WTC11 (cell line): ENCODE results near the gene NFU1. TPM values are rescaled to one million over a fixed set of nuclear protein-coding genes. Genes with fewer than 3 reads are reported as not detected.
A peak's percentile ranks its signal among the peaks of the same experiment; 100 is the strongest.
"Not testable (repeated sequence)": the region's sequence is repeated elsewhere in the genome, so short reads cannot be mapped to it uniquely, and the experiment has no call there.

ENCODE experiments used
- ATAC-seq: fragments of 200-7000 bp; cut with Tn5 transposase; 2 replicates; pipeline ENCODE4 v1.10.0; 2021; ENCODE audit warnings: mild to moderate bottlenecking, moderate library complexity
- CTCF ChIA-PET: fragments of 300-600 bp; sonication (Branson Sonifier 250); formaldehyde crosslinking; loops from one replicate; lab custom pipeline; 2021; ENCODE audit warnings: antibody characterized with exemption; lab: Charles Lee
- POLR2A ChIA-PET: fragments of 350-600 bp; sonication (Branson Sonifier 250); formaldehyde crosslinking; loops from one replicate; lab custom pipeline; 2021; ENCODE audit warnings: antibody characterized with exemption; lab: Charles Lee
- DNase-seq: peaks from one replicate; pipeline ENCODE4 v3.0.0; 2021; ENCODE audit warnings: low spot score
- H3K27ac Mint-ChIP-seq: 2 replicates; pipeline ENCODE4 v1.8.0; 2021; ENCODE audit warnings: mixed read lengths
- H3K27me3 Mint-ChIP-seq: 2 replicates; pipeline ENCODE4 v1.8.0; 2021; ENCODE audit warnings: low read depth, mild to moderate bottlenecking, moderate library complexity, mixed read lengths
- H3K36me3 Mint-ChIP-seq: 2 replicates; pipeline ENCODE4 v1.8.0; 2021; ENCODE audit warnings: mixed read lengths
- H3K4me1 Mint-ChIP-seq: 2 replicates; pipeline ENCODE4 v1.8.0; 2022; ENCODE audit warnings: mixed read lengths
- H3K4me3 Mint-ChIP-seq: 2 replicates; pipeline ENCODE4 v1.8.0; 2021; ENCODE audit warnings: mild to moderate bottlenecking, moderate library complexity, mixed read lengths
- H3K9me3 Mint-ChIP-seq: 2 replicates; pipeline ENCODE4 v1.8.0; 2021; ENCODE audit warnings: mixed read lengths
- CREM ChIP-seq: sonication (generic); formaldehyde crosslinking; IDR thresholded peaks from 2 replicates; pipeline ENCODE4 v1.8.1; 2022; ENCODE audit warnings: mild to moderate bottlenecking, missing genetic modification reagents, moderate library complexity
- ELF4 ChIP-seq: sonication (generic); formaldehyde crosslinking; IDR thresholded peaks from 2 replicates; pipeline ENCODE4 v1.8.1; 2022; ENCODE audit warnings: low read depth, mild to moderate bottlenecking, moderate library complexity, missing genetic modification reagents
- EMX1 ChIP-seq: fragments of 250-450 bp; sonication (Bioruptor Pico); IDR thresholded peaks from 2 replicates; pipeline ENCODE4 v1.8.0; 2021; ENCODE audit warnings: mild to moderate bottlenecking
- KAT7 ChIP-seq: sonication (generic); formaldehyde crosslinking; IDR thresholded peaks from 2 replicates; pipeline ENCODE4 v1.8.1; 2023; ENCODE audit warnings: missing genetic modification reagents, mild to moderate bottlenecking, borderline replicate concordance
- MYBL2 ChIP-seq: sonication (generic); formaldehyde crosslinking; IDR thresholded peaks from 2 replicates; pipeline ENCODE4 v1.8.1; 2023; ENCODE audit warnings: mild to moderate bottlenecking, moderate library complexity, missing genetic modification reagents
- SMAD3 ChIP-seq: sonication (generic); formaldehyde crosslinking; IDR thresholded peaks from 2 replicates; pipeline ENCODE4 v1.8.0; 2022; ENCODE audit warnings: missing genetic modification reagents, mild to moderate bottlenecking, borderline replicate concordance
- TCF7 ChIP-seq: sonication (generic); formaldehyde crosslinking; IDR thresholded peaks from 2 replicates; pipeline ENCODE4 v1.8.0; 2022; ENCODE audit warnings: mild to moderate bottlenecking, low read depth, missing genetic modification reagents, moderate library complexity
- TEAD1 ChIP-seq: sonication (generic); formaldehyde crosslinking; IDR thresholded peaks from 2 replicates; pipeline ENCODE4 v1.8.0; 2022; ENCODE audit warnings: mild to moderate bottlenecking, missing genetic modification reagents
- ZNF121 ChIP-seq: sonication (generic); formaldehyde crosslinking; IDR thresholded peaks from 2 replicates; pipeline ENCODE4 v1.8.0; 2023; ENCODE audit warnings: missing genetic modification reagents
- total RNA-seq: library from RNA; stranded (reverse); gene quantifications from 3 replicates; pipeline ENCODE4 v1.2.3, GENCODE V29; 2021
- TF ChIP-seq, protein P1 (sequence below): sonication (generic); formaldehyde crosslinking; IDR thresholded peaks from 2 replicates; pipeline ENCODE4 v1.8.1; 2023; ENCODE audit warnings: mild to moderate bottlenecking, missing genetic modification reagents, moderate library complexity
- TF ChIP-seq, protein P2 (sequence below): sonication (generic); formaldehyde crosslinking; IDR thresholded peaks from 2 replicates; pipeline ENCODE4 v1.8.0; 2022; ENCODE audit warnings: mild to moderate bottlenecking, missing genetic modification reagents
- TF ChIP-seq, protein P3 (sequence below): sonication (generic); formaldehyde crosslinking; IDR thresholded peaks from 2 replicates; pipeline ENCODE4 v1.8.1; 2022; ENCODE audit warnings: low read depth, mild to moderate bottlenecking, moderate library complexity, missing genetic modification reagents, borderline replicate concordance
- TF ChIP-seq, protein P4 (sequence below): fragments of 250-450 bp; sonication (Bioruptor Pico); IDR thresholded peaks from 2 replicates; pipeline ENCODE4 v1.9.0; 2021; ENCODE audit warnings: mild to moderate bottlenecking

NFU1 gene
- total RNA-seq, 1 experiment from 2014 or later: 39.3 TPM

DNA sequence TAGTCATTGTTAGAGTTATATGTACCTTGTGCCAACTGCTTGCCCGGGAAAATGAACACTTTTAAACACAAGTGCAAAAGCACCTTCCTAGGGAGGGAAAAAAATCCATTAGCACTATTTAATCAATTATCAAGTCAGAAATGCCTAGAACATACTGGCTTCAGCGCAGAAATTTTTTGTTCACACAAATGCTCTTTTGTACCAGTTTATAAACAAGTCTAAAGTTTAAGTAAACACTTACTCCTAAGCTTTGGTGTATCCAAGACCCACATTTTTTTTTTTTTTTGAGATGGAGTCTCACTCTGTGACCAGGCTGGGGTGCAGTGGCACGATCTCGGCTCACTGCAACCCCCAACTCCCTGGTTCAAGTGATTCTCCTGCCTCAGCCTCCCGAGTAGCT is 80.8 kb downstream of the NFU1 start (continued):
- no peak for TF ChIP-seq TEAD1 (CRISPR knock-in tag)
- TF ChIP-seq, protein P1, sequence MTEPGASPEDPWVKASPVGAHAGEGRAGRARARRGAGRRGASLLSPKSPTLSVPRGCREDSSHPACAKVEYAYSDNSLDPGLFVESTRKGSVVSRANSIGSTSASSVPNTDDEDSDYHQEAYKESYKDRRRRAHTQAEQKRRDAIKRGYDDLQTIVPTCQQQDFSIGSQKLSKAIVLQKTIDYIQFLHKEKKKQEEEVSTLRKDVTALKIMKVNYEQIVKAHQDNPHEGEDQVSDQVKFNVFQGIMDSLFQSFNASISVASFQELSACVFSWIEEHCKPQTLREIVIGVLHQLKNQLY (CRISPR knock-in tag): no peak
- TF ChIP-seq, all 79 proteins: peak for 0

DNA sequence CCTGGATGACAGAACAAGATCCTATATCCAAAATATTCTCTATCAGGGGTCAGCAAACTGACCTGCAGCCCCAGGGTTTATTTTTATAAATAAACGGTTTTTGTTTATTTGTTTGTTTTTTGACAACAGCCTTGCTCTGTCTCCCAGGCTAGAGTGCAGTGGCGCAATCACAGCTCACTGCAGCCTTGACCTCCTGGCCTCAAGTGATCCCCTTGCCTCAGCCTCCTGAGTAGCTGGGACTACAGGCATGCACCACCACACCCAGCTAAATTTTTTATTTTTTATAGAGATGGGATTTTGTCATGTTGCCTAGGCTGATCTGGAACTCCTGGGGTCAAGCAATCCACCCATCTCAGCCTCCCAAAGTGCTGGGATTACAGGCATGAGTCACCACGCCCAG is 82.3 kb downstream of the NFU1 start:
- H3K9me3 Mint-ChIP-seq, H3K4me3 Mint-ChIP-seq, H3K27ac Mint-ChIP-seq, POLR2A ChIA-PET, CTCF ChIA-PET, DNase-seq, ATAC-seq, H3K27me3 Mint-ChIP-seq: not testable (repeated sequence)
- Mint-ChIP-seq H3K36me3 (peaks cover 53% of the 10 kb centered on the region), H3K4me1 (peaks cover 27% of the 10 kb centered on the region)

DNA sequence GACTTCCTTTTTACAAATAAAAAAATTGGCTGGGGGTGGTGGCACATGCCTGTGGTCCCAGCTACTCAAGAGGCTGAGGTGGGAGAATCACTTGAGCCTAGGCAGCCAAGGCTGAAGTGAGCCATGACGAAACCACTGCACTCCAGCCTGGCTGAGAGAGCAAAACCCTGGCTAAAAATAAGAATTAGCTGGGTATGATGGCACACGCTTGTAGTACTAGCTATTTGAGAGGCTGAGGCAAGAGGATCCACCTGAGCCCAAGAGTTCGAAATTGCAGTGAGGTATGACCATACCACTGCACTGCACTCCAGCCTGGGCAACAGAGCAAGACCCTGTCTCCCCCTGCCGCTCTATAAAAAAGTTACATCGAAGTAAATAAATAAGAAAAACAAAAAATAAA is 83.9 kb downstream of the NFU1 start:
- no peak for DNase-seq
- CTCF ChIA-PET: no interaction called here
- H3K36me3 Mint-ChIP-seq: peaks cover 62% of the 10 kb centered on the region
- POLR2A ChIA-PET: no interaction called here
- no peaks in the 10 kb centered on the region for H3K9me3 Mint-ChIP-seq
- no peak for ATAC-seq
- no peak overlapping the region for H3K4me3 Mint-ChIP-seq
- peak; percentile 67; the same call in 1 of the 2 replicates for TF ChIP-seq ZNF121 (CRISPR knock-in tag)
- TF ChIP-seq, protein P2, sequence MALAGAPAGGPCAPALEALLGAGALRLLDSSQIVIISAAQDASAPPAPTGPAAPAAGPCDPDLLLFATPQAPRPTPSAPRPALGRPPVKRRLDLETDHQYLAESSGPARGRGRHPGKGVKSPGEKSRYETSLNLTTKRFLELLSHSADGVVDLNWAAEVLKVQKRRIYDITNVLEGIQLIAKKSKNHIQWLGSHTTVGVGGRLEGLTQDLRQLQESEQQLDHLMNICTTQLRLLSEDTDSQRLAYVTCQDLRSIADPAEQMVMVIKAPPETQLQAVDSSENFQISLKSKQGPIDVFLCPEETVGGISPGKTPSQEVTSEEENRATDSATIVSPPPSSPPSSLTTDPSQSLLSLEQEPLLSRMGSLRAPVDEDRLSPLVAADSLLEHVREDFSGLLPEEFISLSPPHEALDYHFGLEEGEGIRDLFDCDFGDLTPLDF (CRISPR knock-in tag): no peak
- TF ChIP-seq, all 79 proteins: peak for 1
- Mint-ChIP-seq H3K27ac (no peak overlapping the region), H3K27me3 (no peaks in the 10 kb centered on the region), H3K4me1 (peaks cover 12% of the 10 kb centered on the region)

DNA sequence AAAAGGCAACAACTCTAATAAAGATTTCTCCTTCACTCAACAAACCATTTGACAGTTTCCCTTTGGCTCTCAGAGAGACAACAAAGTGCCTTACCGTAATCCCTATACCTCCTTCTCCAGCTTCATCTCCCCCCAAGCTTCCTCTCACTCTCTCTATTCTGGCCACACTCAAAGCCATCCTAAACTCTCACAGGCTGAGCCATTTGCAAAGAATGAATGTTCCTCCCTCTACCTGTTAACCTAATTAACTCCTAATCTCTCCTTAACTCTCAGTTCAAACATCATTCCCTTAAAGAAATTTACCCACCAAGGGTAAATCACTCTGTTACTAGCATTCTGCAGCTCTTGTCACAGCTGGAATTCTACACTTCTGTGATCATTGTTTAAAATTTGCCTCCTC is 88.5 kb downstream of the NFU1 start:
- H3K4me1 Mint-ChIP-seq: no peaks in the 10 kb centered on the region
- peaks cover 54% of the 10 kb centered on the region for H3K36me3 Mint-ChIP-seq
- CTCF ChIA-PET: no interaction called here
- ATAC-seq: no peak
- DNase-seq: no peak
- H3K27me3 Mint-ChIP-seq: no peaks in the 10 kb centered on the region
- POLR2A ChIA-PET: no interaction called here
- TF ChIP-seq CREM (no peak), KAT7 (CRISPR knock-in tag) (no peak), EMX1 (CRISPR knock-in tag) (no peak), ELF4 (CRISPR knock-in tag) (no peak), TCF7 (CRISPR knock-in tag) (no peak), SMAD3 (CRISPR knock-in tag) (no peak), MYBL2 (CRISPR knock-in tag) (no peak)
- TF ChIP-seq, protein P3, sequence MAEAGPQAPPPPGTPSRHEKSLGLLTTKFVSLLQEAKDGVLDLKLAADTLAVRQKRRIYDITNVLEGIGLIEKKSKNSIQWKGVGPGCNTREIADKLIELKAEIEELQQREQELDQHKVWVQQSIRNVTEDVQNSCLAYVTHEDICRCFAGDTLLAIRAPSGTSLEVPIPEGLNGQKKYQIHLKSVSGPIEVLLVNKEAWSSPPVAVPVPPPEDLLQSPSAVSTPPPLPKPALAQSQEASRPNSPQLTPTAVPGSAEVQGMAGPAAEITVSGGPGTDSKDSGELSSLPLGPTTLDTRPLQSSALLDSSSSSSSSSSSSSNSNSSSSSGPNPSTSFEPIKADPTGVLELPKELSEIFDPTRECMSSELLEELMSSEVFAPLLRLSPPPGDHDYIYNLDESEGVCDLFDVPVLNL (CRISPR knock-in tag): no peak
- TF ChIP-seq, protein P4, sequence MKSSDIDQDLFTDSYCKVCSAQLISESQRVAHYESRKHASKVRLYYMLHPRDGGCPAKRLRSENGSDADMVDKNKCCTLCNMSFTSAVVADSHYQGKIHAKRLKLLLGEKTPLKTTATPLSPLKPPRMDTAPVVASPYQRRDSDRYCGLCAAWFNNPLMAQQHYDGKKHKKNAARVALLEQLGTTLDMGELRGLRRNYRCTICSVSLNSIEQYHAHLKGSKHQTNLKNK: no peak
- H3K9me3 Mint-ChIP-seq: no peaks in the 10 kb centered on the region
- H3K4me3 Mint-ChIP-seq: no peak overlapping the region
- peak overlapping the region; percentile 7; the same call in 1 of the 2 replicates for H3K27ac Mint-ChIP-seq

Other genes with a start within 250 kb of the NFU1 start
- 65.5 to 75.5 TPM (median 74.6 TPM) in 3 replicates for gene GFPT1, start 50.2 kb downstream of the NFU1 start, total RNA-seq
- 32.3 to 35.7 TPM (median 35.6 TPM) in 3 replicates for gene AAK1, start 206.3 kb upstream of the NFU1 start, total RNA-seq